Calu3 (cell line): ENCODE data around the gene IFITM1. TPM values are rescaled to one million over a fixed set of nuclear protein-coding genes. Genes with fewer than 3 reads are reported as not detected.
"Not testable (repeated sequence)": the region's sequence is repeated elsewhere in the genome, so short reads cannot be mapped to it uniquely, and the experiment has no call there.

Experiments
- BruUV-seq: library from RNA; stranded (reverse); fragments of 400-500 nt; replicated peaks from 2 replicates; lab custom pipeline; 2021; lab: Mats Ljungman, UMichigan
- CTCF ChIA-PET: fragments of 300-600 bp; sonication (Branson Sonifier 250); formaldehyde crosslinking; loops from one replicate; lab custom pipeline; 2022; ENCODE audit warnings: antibody characterized with exemption; lab: Charles Lee
- DNase-seq: peaks from one replicate; pipeline ENCODE4 v3.0.0; 2022
- H3K27ac Mint-ChIP-seq: one replicate; pipeline ENCODE4 v1.8.0; 2022; ENCODE audit warnings: mixed read lengths; ENCODE audit not compliant: unreplicated experiment
- H3K27me3 Mint-ChIP-seq: one replicate; pipeline ENCODE4 v1.8.0; 2022; ENCODE audit warnings: mixed read lengths; ENCODE audit not compliant: unreplicated experiment
- H3K36me3 Mint-ChIP-seq: one replicate; pipeline ENCODE4 v1.8.0; 2022; ENCODE audit warnings: mild to moderate bottlenecking, moderate library complexity, mixed read lengths; ENCODE audit not compliant: insufficient read depth, unreplicated experiment
- H3K4me1 Mint-ChIP-seq: one replicate; pipeline ENCODE4 v1.8.0; 2022; ENCODE audit warnings: mild to moderate bottlenecking, low read depth, mixed read lengths; ENCODE audit not compliant: unreplicated experiment
- H3K4me3 Mint-ChIP-seq: one replicate; pipeline ENCODE4 v1.8.0; 2022; ENCODE audit warnings: mild to moderate bottlenecking, low read depth, moderate library complexity, mixed read lengths; ENCODE audit not compliant: unreplicated experiment
- H3K9me3 Mint-ChIP-seq: one replicate; pipeline ENCODE4 v1.8.0; 2022; ENCODE audit warnings: low read depth, mixed read lengths; ENCODE audit not compliant: unreplicated experiment
- CTCF ChIP-seq: fragments of 200-600 bp; IDR thresholded peaks from one replicate; pipeline ENCODE4 v1.8.0; 2022; ENCODE audit warnings: antibody characterized with exemption; ENCODE audit not compliant: unreplicated experiment
- intact Hi-C: fragments of 100-400 bp; cut with micrococcal nuclease; formaldehyde crosslinking; loops from one replicate; pipeline ENCODE4 v1.10.0; 2022; ENCODE audit not compliant: unreplicated experiment
- total RNA-seq: library from RNA; stranded (reverse); gene quantifications from 2 replicates; pipeline ENCODE4 v1.2.3, GENCODE V29; 2022

IFITM1 gene
- total RNA-seq, 1 experiment from 2014 or later = 45.6 TPM

- H3K4me1 Mint-ChIP-seq = peaks cover 42% of the 10 kb centered on the region
- H3K36me3 Mint-ChIP-seq = no peaks in the 10 kb centered on the region
- peaks cover 44% of the 10 kb centered on the region for H3K27me3 Mint-ChIP-seq
- no peak overlapping the region for H3K27ac Mint-ChIP-seq
- no peak overlapping the region for H3K4me3 Mint-ChIP-seq
- intact Hi-C loops = loop anchor here (10.0 kb wide), 1 partner anchor 50 kb away; no protein-coding TSS in a partner anchor
- no TSS peak for BruUV-seq
- DNase-seq = peak; percentile 59
- H3K9me3 Mint-ChIP-seq = no peaks in the 10 kb centered on the region
- CTCF ChIA-PET = interaction anchor here (0.7 to 0.9 kb wide), 2 partner anchors 51 to 140 kb away, joined by 3 to 8 read pairs; no protein-coding TSS in a partner anchor
- TF ChIP-seq CTCF = peak; percentile 61
Observed at GRCh38 chr11:304915-305843, 8.7 kb upstream of the IFITM1 start.

- H3K36me3 Mint-ChIP-seq = no peaks in the 10 kb centered on the region
- intact Hi-C loops = loop anchor here (10.0 kb wide), 1 partner anchor 49 kb away; no protein-coding TSS in a partner anchor
- H3K9me3 Mint-ChIP-seq = no peaks in the 10 kb centered on the region
- CTCF ChIA-PET = no interaction called here
- no TSS peak for BruUV-seq
- no peak for TF ChIP-seq CTCF
- peaks cover 38% of the 10 kb centered on the region for H3K27me3 Mint-ChIP-seq
- H3K4me1 Mint-ChIP-seq = peaks cover 36% of the 10 kb centered on the region
- H3K4me3 Mint-ChIP-seq = no peak overlapping the region
- no peak overlapping the region for H3K27ac Mint-ChIP-seq
- no peak for DNase-seq
Observed at GRCh38 chr11:305844-306211, 8.0 kb upstream of the IFITM1 start.

GRCh38 chr11:306645-307371 lies 7.0 kb upstream of the IFITM1 start:
- Mint-ChIP-seq H3K36me3 (no peaks in the 10 kb centered on the region), H3K4me1 (peaks cover 30% of the 10 kb centered on the region), H3K27me3 (peaks cover 30% of the 10 kb centered on the region), H3K4me3 (no peak overlapping the region), H3K27ac (no peak overlapping the region), H3K9me3 (no peaks in the 10 kb centered on the region)
- no TSS peak for BruUV-seq
- CTCF ChIA-PET = no interaction called here
- TF ChIP-seq CTCF = no peak
- intact Hi-C loops = loop anchor here (1.0 to 10.0 kb wide), 2 partner anchors 13 to 48 kb away; partner anchors contain the start of gene IFITM3
- DNase-seq = no peak

- H3K36me3 Mint-ChIP-seq, H3K9me3 Mint-ChIP-seq, DNase-seq, H3K27ac Mint-ChIP-seq: not testable (repeated sequence)
- CTCF ChIA-PET = interaction anchor here (0.6 kb wide), 1 partner anchor 139 kb away, joined by 4 read pairs; no protein-coding TSS in a partner anchor
- H3K27me3 Mint-ChIP-seq = peaks cover 40% of the 10 kb centered on the region
- BruUV-seq = TSS peak; percentile 55
- intact Hi-C loops = loop anchor here (1.0 to 10.0 kb wide), 2 partner anchors 12 to 47 kb away; partner anchors contain the start of gene IFITM3
- H3K4me3 Mint-ChIP-seq = peak within 1 kb of the TSS; percentile 47
- H3K4me1 Mint-ChIP-seq = peaks cover 25% of the 10 kb centered on the region
Observed at GRCh38 chr11:307766-308708, 5.8 kb upstream of the IFITM1 start, which contains the start of gene IFITM2. TSS of gene IFITM2 (plus strand) at chr11:307816. CDS start at chr11:308193, 377 bp downstream.

GRCh38 chr11:308740-309665 lies 4.8 kb upstream of the IFITM1 start:
- CTCF ChIA-PET = interaction anchor here (0.7 to 1.0 kb wide), 2 partner anchors 8 to 10 kb away, joined by 3 read pairs; no protein-coding TSS in a partner anchor
- Mint-ChIP-seq H3K4me1 (peaks cover 27% of the 10 kb centered on the region), H3K27me3 (peaks cover 50% of the 10 kb centered on the region), H3K4me3 (peak overlapping the region; percentile 47)
- not testable (repeated sequence) for H3K9me3 Mint-ChIP-seq, BruUV-seq, H3K36me3 Mint-ChIP-seq, H3K27ac Mint-ChIP-seq
- peak; percentile 28 for DNase-seq
- intact Hi-C loops = loop anchor here (10.0 kb wide), 1 partner anchor 46 kb away; no protein-coding TSS in a partner anchor
